SU-DHL-6 (cell line): ENCODE results near the gene SPP1.

Source experiments
- EZH2phosphoT487 ChIP-seq: fragments of 200-600 bp; sonication (generic), shearing (Covaris generic); conservative IDR thresholded peaks from 2 replicates; pipeline ENCODE4 v1.6.1; 2018; ENCODE audit warnings: mild to moderate bottlenecking, antibody characterized with exemption, low read length, moderate library complexity, mixed read lengths
- TF ChIP-seq, protein P1 (sequence below): fragments of 200-600 bp; sonication (generic); IDR thresholded peaks from one replicate; pipeline ENCODE4 v1.5.1; 2017; ENCODE audit warnings: antibody characterized with exemption, mild to moderate bottlenecking, low read length, moderate library complexity; ENCODE audit not compliant: insufficient read depth, poor library complexity, severe bottlenecking

DNA sequence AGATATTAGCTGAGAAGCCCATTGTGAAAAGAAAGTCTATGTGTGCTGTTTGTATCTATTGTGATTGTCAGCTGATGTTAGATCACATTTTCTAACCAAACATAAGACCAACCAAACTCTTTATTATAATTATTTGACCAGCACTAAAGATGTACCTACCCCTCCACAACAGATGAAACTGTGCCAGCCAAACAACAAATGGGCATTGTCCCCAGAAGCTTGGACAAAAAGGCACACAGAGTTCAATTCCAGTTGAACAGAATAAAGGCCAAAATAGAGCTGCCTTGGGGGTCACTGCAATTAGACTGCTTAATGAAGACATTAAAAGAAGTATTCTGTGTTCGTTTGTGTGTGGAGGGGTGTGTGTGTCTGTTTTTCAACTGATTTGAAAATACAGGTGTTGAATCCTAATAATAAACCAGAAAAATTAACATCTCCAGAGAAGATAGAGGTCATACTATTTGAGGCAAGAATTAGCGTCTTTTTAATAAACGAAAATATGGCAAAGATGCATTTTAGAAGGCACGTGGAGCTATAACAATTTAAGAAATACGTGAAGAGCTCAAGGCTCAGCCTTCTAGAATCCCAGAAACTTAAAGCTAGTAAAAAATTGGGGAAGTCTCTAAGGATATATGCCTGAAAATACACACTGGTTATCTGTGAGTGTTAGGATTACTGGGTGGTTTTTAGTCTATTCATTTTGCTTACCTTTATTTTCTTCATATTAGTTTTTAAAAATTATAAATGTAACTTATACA lies 2.2 kb downstream of the SPP1 start:
- TF ChIP-seq, protein P1, sequence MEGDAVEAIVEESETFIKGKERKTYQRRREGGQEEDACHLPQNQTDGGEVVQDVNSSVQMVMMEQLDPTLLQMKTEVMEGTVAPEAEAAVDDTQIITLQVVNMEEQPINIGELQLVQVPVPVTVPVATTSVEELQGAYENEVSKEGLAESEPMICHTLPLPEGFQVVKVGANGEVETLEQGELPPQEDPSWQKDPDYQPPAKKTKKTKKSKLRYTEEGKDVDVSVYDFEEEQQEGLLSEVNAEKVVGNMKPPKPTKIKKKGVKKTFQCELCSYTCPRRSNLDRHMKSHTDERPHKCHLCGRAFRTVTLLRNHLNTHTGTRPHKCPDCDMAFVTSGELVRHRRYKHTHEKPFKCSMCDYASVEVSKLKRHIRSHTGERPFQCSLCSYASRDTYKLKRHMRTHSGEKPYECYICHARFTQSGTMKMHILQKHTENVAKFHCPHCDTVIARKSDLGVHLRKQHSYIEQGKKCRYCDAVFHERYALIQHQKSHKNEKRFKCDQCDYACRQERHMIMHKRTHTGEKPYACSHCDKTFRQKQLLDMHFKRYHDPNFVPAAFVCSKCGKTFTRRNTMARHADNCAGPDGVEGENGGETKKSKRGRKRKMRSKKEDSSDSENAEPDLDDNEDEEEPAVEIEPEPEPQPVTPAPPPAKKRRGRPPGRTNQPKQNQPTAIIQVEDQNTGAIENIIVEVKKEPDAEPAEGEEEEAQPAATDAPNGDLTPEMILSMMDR = no peak
- no peak for TF ChIP-seq EZH2phosphoT487
